ENCODE results near the gene PCDHGC4.

Gene PCDHGC4

DNA sequence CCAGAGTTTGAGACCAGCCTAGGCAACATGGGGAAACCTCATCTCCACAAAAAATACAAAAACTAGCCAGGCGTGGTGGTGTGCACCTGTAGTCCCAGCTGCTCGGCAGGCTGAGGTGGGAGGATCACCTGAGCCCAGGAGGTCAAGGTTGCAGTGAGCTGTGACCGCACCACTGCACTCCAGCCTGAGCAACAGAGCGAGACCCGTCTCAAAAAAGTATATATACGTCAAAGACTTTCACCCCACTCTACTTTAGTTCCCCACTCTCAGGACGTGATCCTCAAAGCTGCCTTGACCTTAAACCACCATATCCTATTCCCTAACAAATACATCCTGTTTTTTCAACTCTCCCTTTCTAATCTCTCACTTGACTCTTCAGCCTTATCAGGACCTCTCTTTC, 45.0 kb downstream of the PCDHGC4 start:
- DNase-seq (ENCODE audit: low read depth) = no peak

DNA sequence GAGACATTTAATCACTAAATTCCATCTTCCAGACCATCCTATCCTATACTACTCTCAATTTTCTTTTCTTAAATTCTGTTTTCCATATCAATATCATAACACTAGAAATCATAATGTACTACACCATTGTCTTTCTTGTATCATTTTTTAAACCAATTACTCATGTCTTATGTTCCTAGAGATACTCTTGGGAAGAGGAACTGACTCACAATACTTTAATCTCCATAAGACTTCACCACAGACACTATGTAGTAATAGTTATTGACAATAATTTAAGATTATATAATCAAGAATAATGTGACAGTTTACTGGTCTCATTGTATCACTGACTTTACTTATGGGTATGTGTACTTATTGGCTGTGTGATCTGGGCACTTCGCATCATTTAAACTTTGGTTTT, 47.9 kb downstream of the PCDHGC4 start:
- DNase-seq (ENCODE audit: low read depth) = no peak

DNA sequence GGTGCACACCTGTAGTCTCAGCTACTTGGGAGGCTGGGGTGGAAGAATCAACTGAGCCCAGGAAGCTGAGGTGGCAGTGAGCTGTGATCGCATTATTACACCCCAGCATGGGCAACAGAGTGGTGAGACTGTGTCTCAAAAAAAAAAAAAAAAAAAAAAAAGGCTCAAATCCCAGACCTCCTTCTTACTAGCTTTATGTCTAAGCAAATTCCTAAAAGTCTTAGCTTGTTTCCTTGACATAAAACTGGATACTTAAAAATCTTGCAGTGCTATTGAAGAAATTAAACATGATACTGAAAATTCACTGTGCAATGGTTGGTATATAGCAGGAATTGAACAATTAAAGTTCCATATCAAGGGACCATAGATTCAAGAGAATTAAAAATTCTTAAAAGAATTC, 49.1 kb downstream of the PCDHGC4 start:
- DNase-seq (ENCODE audit: low read depth) = no peak

- DNase-seq (ENCODE audit: low read depth) = no peak
These were observed 49.8 kb downstream of the PCDHGC4 start for GRCh38 chr5:141534492-141535213.

Data from T-helper 22 cell (primary cell).